Gastroesophageal sphincter (tissue), 4 donors: ENCODE data around the gene KCNAB1. TPM values are rescaled to one million over a fixed set of nuclear protein-coding genes. Genes with fewer than 3 reads are reported as not detected.

Experiments used
- ATAC-seq: fragments of 150-250 bp; one replicate; pipeline ENCODE4 v1.9.1; 2016; ENCODE audit warnings: mild to moderate bottlenecking, moderate library complexity
- H3K27ac ChIP-seq, 4 donors: fragments of 200-600 bp; sonication (generic) in 3 of 4; 1 replicate in 3 of 4; 2 replicates in 1 of 4; pipeline ENCODE4 v1.5.1; 2016 to 2019
- H3K27me3 ChIP-seq: fragments of 200-600 bp; sonication (generic); one replicate; pipeline ENCODE4 v1.5.1; 2019
- H3K36me3 ChIP-seq, 2 donors: fragments of 200-600 bp; sonication (generic); one replicate each; pipeline ENCODE4 v1.5.1; 2019; ENCODE audit warnings: control low read depth in 1 of 2
- H3K4me1 ChIP-seq, 3 donors: fragments of 200-600 bp; sonication (generic); 1 replicate in 2 of 3; 2 replicates in 1 of 3; pipeline ENCODE4 v1.5.1; 2016 to 2019; ENCODE audit warnings: control low read depth in 2 of 3
- H3K4me3 ChIP-seq, 2 donors: fragments of 200-600 bp; sonication (generic); one replicate each; pipeline ENCODE4 v1.5.1; 2019; ENCODE audit warnings: mild to moderate bottlenecking in 1 of 2, moderate library complexity in 1 of 2
- H3K9me3 ChIP-seq, 3 donors: fragments of 200-600 bp; sonication (generic); one replicate each; pipeline ENCODE4 v1.5.1; 2017 to 2019; ENCODE audit warnings: control low read depth in 2 of 3
- CTCF ChIP-seq, 4 experiments: fragments of 200-600 bp in 2 of 4; fragments of 450-650 bp in 2 of 4; sonication (generic) in 1 of 4; IDR thresholded peaks; one replicate each; pipeline ENCODE4 v1.5.1; 2017 to 2019; ENCODE audit warnings: antibody characterized with exemption in 4 of 4, mild to moderate bottlenecking in 2 of 4, moderate library complexity in 2 of 4
- EP300 ChIP-seq: sonication (generic); formaldehyde crosslinking; IDR thresholded peaks from one replicate; pipeline ENCODE4 v1.6.1; 2017; ENCODE audit warnings: antibody characterized with exemption, mild to moderate bottlenecking
- POLR2A ChIP-seq, 2 donors: fragments of 450-650 bp; IDR thresholded peaks; one replicate each; pipeline ENCODE4 v1.6.1; 2017; ENCODE audit warnings: antibody characterized with exemption in 2 of 2, mild to moderate bottlenecking in 2 of 2, moderate library complexity in 1 of 2
- POLR2AphosphoS5 ChIP-seq: sonication (generic); formaldehyde crosslinking; IDR thresholded peaks from one replicate; pipeline ENCODE4 v1.6.1; 2017; ENCODE audit warnings: antibody characterized with exemption
- WGBS, 2 donors: methylation state at CpG; one replicate each; pipeline ENCODE4 v1.1.5; 2018; ENCODE audit warnings: low coverage in 1 of 2; 5-methylcytosine and 5-hydroxymethylcytosine counted together
- total RNA-seq, 4 donors: library from RNA; depleted of rRNA; stranded (reverse); fragments of >200 nt; gene quantifications; one replicate each; pipeline ENCODE4 v1.1.0, GENCODE V29; 2016

Gene KCNAB1
- total RNA-seq, 4 donors from 2014 or later: 0.31 to 6.3 (median 1.9) TPM

- H3K27ac ChIP-seq: no peak overlapping the region
- ATAC-seq: peak; percentile 25
- H3K4me1 ChIP-seq: no peaks in the 10 kb centered on the region
- WGBS, 2 donors: 91 to 94% methylated on average over 1 to 5 of the region's 8 CpGs
- no peaks in the 10 kb centered on the region for H3K27me3 ChIP-seq
- H3K36me3 ChIP-seq: no peaks in the 10 kb centered on the region
- no peak overlapping the region for H3K4me3 ChIP-seq
- no peak for TF ChIP-seq EP300
- TF ChIP-seq POLR2AphosphoS5: no peak
- TF ChIP-seq CTCF (IDR thresholded peaks at IDR 0.05): no peak
- no peak for TF ChIP-seq POLR2A (IDR thresholded peaks at IDR 0.05)
- no peaks in the 10 kb centered on the region for H3K9me3 ChIP-seq
Measured at GRCh38 chr3:156201411-156202405, 81.3 kb downstream of the KCNAB1 start.

GRCh38 chr3:156206157-156206556 lies 85.8 kb downstream of the KCNAB1 start:
- no peaks in the 10 kb centered on the region for H3K36me3 ChIP-seq
- no peaks in the 10 kb centered on the region for H3K27me3 ChIP-seq
- H3K27ac ChIP-seq: no peak overlapping the region
- ATAC-seq: no peak
- no peak overlapping the region for H3K4me3 ChIP-seq
- H3K9me3 ChIP-seq: no peaks in the 10 kb centered on the region
- TF ChIP-seq POLR2A (IDR thresholded peaks at IDR 0.05) (no peak), POLR2AphosphoS5 (no peak), EP300 (no peak), CTCF (IDR thresholded peaks at IDR 0.05) (no peak)
- H3K4me1 ChIP-seq: peaks cover 0 to 10% (median 0%) of the 10 kb centered on the region in 3 donors

DNA sequence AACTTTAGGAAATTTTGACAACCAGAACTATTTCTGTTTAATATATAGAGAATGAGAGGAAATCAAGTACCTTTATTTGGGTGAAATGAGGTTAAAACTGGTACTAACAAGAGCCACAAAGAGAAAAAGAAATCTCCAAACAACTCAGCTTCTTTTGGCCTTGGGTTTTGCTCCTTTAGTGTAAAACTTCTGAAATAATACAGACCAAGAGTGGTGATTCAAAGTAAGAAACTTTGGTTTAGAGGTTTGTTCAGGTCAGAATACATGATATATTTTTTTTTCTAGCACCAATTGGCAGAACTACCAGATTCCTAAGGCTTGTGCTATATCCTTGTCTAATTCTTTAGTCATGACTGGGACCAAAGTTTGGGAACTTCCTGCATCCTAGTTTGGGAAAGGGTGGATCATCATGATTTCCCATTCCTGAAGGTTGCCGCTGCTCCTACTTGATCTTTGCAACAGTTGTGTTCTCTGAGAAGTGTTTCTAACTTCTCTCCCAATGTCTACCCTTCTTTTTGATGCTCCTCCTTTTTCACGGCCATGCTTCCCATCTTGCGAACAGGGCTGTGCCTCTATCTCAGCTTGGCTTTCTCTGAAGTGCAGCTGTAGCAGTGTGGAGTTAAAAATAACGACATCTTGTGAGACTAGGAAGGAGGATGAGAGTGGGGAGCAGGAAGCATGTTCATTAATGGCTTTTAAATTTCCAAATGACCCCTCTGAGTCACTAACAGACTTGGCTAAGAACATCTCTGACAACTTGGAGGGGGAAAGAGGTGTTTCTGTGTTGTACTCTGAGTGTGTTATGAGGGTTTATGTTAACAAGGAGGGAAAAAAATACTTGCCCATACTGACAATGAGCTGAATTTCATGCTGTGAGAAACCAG lies 87.7 kb downstream of the KCNAB1 start:
- no peaks in the 10 kb centered on the region for H3K27me3 ChIP-seq
- TF ChIP-seq POLR2AphosphoS5 (peak; percentile 54), POLR2A (IDR thresholded peaks at IDR 0.05) (no peak), CTCF (IDR thresholded peaks at IDR 0.05) (no peak), EP300 (no peak)
- no peak for ATAC-seq
- no peaks in the 10 kb centered on the region for H3K36me3 ChIP-seq
- no peak overlapping the region for H3K4me3 ChIP-seq
- H3K4me1 ChIP-seq: peaks cover 0 to 10% (median 0%) of the 10 kb centered on the region in 3 donors
- peak overlapping the region in 1 of 4 donors; percentile 50 for H3K27ac ChIP-seq
- no peaks in the 10 kb centered on the region for H3K9me3 ChIP-seq
- WGBS, 2 donors: 46 to 50% methylated on average over 3 to 4 of the region's 4 CpGs

- ATAC-seq: no peak
- no peaks in the 10 kb centered on the region for H3K27me3 ChIP-seq
- WGBS, 2 donors: 73 to 100% methylated on average over 2 to 4 of the region's 4 CpGs
Measured at GRCh38 chr3:156209631-156210335, 89.4 kb downstream of the KCNAB1 start.

More at GRCh38 chr3:156209631-156210335, 89.4 kb downstream of the KCNAB1 start:
- Histone ChIP-seq H3K27ac (no peak overlapping the region), H3K9me3 (no peaks in the 10 kb centered on the region), H3K4me1 (peaks cover 0 to 10% (median 0%) of the 10 kb centered on the region in 3 donors), H3K4me3 (no peak overlapping the region), H3K36me3 (no peaks in the 10 kb centered on the region)
- no peak for TF ChIP-seq POLR2AphosphoS5
- TF ChIP-seq POLR2A (IDR thresholded peaks at IDR 0.05): no peak
- TF ChIP-seq CTCF (IDR thresholded peaks at IDR 0.05): no peak
- TF ChIP-seq EP300: no peak
